HepG2 (cell line): ENCODE results near the gene NINL. TPM values are rescaled to one million over a fixed set of nuclear protein-coding genes. Genes with fewer than 3 reads are reported as not detected.

Experiments
- BRCA1 ChIP-seq: sonication (generic); formaldehyde crosslinking; IDR thresholded peaks from 2 replicates; pipeline ENCODE4 v1.4.0; 2020; ENCODE audit warnings: missing genetic modification reagents
- CHD2 ChIP-seq: IDR thresholded peaks from 2 replicates; pipeline ENCODE4 v1.6.1; 2011; ENCODE audit warnings: low read depth, low read length, improper control_type of control experiment
- FOXA3 ChIP-seq: IDR thresholded peaks from 2 replicates; pipeline ENCODE4 v1.6.1; 2016; ENCODE audit warnings: missing genetic modification reagents, missing compliant biosample characterization
- HNF4A ChIP-seq: sonication (generic); formaldehyde crosslinking; IDR thresholded peaks from 2 replicates; pipeline ENCODE4 v1.4.0; 2020; ENCODE audit warnings: missing genetic modification reagents
- IKZF5 ChIP-seq: IDR thresholded peaks from 2 replicates; pipeline ENCODE4 v1.6.1; 2018; ENCODE audit warnings: missing genetic modification reagents, mild to moderate bottlenecking, missing compliant biosample characterization
- NPAS2 ChIP-seq: sonication (generic); formaldehyde crosslinking; IDR thresholded peaks from 2 replicates; pipeline ENCODE4 v1.8.0; 2022; ENCODE audit warnings: mild to moderate bottlenecking, missing genetic modification reagents, borderline replicate concordance
- RBFOX2 ChIP-seq: fragments of 200-400 bp; formaldehyde crosslinking; IDR thresholded peaks from 2 replicates; pipeline ENCODE4 v1.6.1; 2017; ENCODE audit warnings: low read depth, mild to moderate bottlenecking, low read length
- REXO4 ChIP-seq: sonication (generic); formaldehyde crosslinking; IDR thresholded peaks from 2 replicates; pipeline ENCODE4 v1.8.0; 2022; ENCODE audit warnings: missing genetic modification reagents, mild to moderate bottlenecking, borderline replicate concordance
- SRSF9 ChIP-seq: fragments of 200-400 bp; formaldehyde crosslinking; IDR thresholded peaks from 2 replicates; pipeline ENCODE4 v1.6.1; 2018; ENCODE audit warnings: borderline replicate concordance, mild to moderate bottlenecking, low read depth, low read length; ENCODE audit not compliant: insufficient read depth, poor library complexity, severe bottlenecking
- THAP7 ChIP-seq: sonication (generic); formaldehyde crosslinking; IDR thresholded peaks from 2 replicates; pipeline ENCODE4 v1.8.1; 2023; ENCODE audit warnings: mild to moderate bottlenecking, missing genetic modification reagents
- ZBTB40 ChIP-seq, 2 experiments: fragments of 450-650 bp in 1 of 2; sonication (generic) in 1 of 2; formaldehyde crosslinking in 1 of 2; IDR thresholded peaks; 2 replicates each; pipeline versions ENCODE4 v1.6.1 to v1.8.0; 2016 to 2022; ENCODE audit warnings: antibody characterized with exemption in 1 of 2, mild to moderate bottlenecking in 1 of 2, missing genetic modification reagents in 1 of 2
- ZNF256 ChIP-seq: sonication (generic); formaldehyde crosslinking; conservative IDR thresholded peaks from 2 replicates; pipeline ENCODE4 v1.4.0; 2020; ENCODE audit warnings: missing genetic modification reagents
- ZNF280B ChIP-seq: sonication (generic); formaldehyde crosslinking; IDR thresholded peaks from 2 replicates; pipeline ENCODE4 v1.5.0; 2020; ENCODE audit warnings: missing genetic modification reagents, mild to moderate bottlenecking, borderline replicate concordance
- ZNF337 ChIP-seq: sonication (generic); formaldehyde crosslinking; IDR thresholded peaks from 2 replicates; pipeline ENCODE4 v1.5.1; 2020; ENCODE audit warnings: missing genetic modification reagents, low read depth, mild to moderate bottlenecking, borderline replicate concordance
- ZNF788 ChIP-seq: sonication (generic); formaldehyde crosslinking; IDR thresholded peaks from 2 replicates; pipeline ENCODE4 v1.5.0; 2020; ENCODE audit warnings: mild to moderate bottlenecking, missing genetic modification reagents, borderline replicate concordance
- polyA plus RNA-seq, 8 experiments: library from polyadenylated mRNA; depleted of rRNA in 3 of 8; stranded (reverse) in 7 of 8; unstranded in 1 of 8; fragments of >200 nt; fragmentation: Illumina TruSeq in 4 of 8; extraction: Trizol in 4 of 8; gene quantifications; 2 replicates each; pipeline versions ENCODE4 v1.2.1 to v1.2.3, GENCODE V29; 2011 to 2016; ENCODE audit warnings: low read depth in 4 of 8, missing spikeins in 1 of 8, mixed read lengths in 1 of 8; ENCODE audit not compliant: insufficient read depth in 1 of 8
- total RNA-seq, 5 experiments: library from RNA; depleted of rRNA; stranded (reverse); fragments of >200 nt; fragmentation: Illumina TruSeq; extraction: Trizol; gene quantifications; 2 replicates each; pipeline ENCODE4 v1.2.3, GENCODE V29; 2016; ENCODE audit warnings: low read depth in 1 of 5

The NINL gene
- total and polyA plus RNA-seq, 2 of the 13 experiments (the other 11 are each of a cell fraction or from before 2014, with no cell fraction given), result 32.3 to 34.3 TPM

GRCh38 chr20:25622049-25622448 lies 36.7 kb upstream of the NINL start (continued):
- TF ChIP-seq ZBTB40 (IDR thresholded peaks at IDR 0.05) (no peak), ZBTB40 (CRISPR knock-in tag; IDR thresholded peaks at IDR 0.05) (peak; percentile 48; the same call in 1 of the 2 replicates), ZNF256 (CRISPR knock-in tag) (peak; percentile 7; the same call in 1 of the 2 replicates), REXO4 (CRISPR knock-in tag) (no peak), BRCA1 (CRISPR knock-in tag) (no peak), CHD2 (no peak), SRSF9 (no peak), RBFOX2 (no peak), IKZF5 (no peak), ZNF788 (peak; percentile 39; the same call in 1 of the 2 replicates), THAP7 (CRISPR knock-in tag) (no peak), NPAS2 (0 out of 2 replicates have a peak, but pooled peaks have one; percentile 72), HNF4A (CRISPR knock-in tag) (0 out of 2 replicates have a peak, but pooled peaks have one; percentile 13), ZNF337 (CRISPR knock-in tag) (no peak), FOXA3 (CRISPR knock-in tag) (peak; percentile 17; the same call in 1 of the 2 replicates), ZNF280B (CRISPR knock-in tag) (no peak)
